Sigmoid colon (tissue), 3 donors: ENCODE data around the gene EFNA5.

ENCODE experiments used
- POLR2A ChIP-seq, 2 donors: fragments of 450-650 bp; IDR thresholded peaks; one replicate each; pipeline ENCODE4 v1.6.1; 2016; ENCODE audit warnings: antibody characterized with exemption in 2 of 2, mild to moderate bottlenecking in 2 of 2, moderate library complexity in 2 of 2
- TF ChIP-seq, protein P1 (sequence below), 4 experiments: fragments of 450-650 bp in 3 of 4; fragments of 200-600 bp in 1 of 4; IDR thresholded peaks; one replicate each; pipeline ENCODE4 v1.5.1; 2016 to 2019; ENCODE audit warnings: antibody characterized with exemption in 4 of 4, mild to moderate bottlenecking in 3 of 4, moderate library complexity in 2 of 4

DNA sequence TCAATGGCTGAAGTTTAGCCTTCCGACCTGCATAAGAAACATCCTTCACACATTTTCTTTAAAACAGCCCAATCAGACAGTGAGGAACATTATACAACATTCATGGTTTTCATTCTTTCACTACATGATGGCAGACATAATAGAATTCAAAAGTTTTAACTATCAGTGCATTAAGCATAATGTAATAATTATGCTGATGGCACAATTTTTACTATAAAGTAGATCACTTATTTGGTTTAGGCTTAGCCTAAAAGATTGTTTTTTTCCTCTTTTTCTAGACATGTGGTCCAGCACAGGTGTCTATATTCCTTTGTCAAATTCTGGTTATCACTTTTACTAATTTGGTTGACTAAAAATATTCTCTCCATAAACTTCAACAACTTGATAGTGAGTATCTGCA, 46.5 kb downstream of the EFNA5 start:
- TF ChIP-seq, protein P1, sequence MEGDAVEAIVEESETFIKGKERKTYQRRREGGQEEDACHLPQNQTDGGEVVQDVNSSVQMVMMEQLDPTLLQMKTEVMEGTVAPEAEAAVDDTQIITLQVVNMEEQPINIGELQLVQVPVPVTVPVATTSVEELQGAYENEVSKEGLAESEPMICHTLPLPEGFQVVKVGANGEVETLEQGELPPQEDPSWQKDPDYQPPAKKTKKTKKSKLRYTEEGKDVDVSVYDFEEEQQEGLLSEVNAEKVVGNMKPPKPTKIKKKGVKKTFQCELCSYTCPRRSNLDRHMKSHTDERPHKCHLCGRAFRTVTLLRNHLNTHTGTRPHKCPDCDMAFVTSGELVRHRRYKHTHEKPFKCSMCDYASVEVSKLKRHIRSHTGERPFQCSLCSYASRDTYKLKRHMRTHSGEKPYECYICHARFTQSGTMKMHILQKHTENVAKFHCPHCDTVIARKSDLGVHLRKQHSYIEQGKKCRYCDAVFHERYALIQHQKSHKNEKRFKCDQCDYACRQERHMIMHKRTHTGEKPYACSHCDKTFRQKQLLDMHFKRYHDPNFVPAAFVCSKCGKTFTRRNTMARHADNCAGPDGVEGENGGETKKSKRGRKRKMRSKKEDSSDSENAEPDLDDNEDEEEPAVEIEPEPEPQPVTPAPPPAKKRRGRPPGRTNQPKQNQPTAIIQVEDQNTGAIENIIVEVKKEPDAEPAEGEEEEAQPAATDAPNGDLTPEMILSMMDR (IDR thresholded peaks at IDR 0.05) = no peak
- no peak for TF ChIP-seq POLR2A (IDR thresholded peaks at IDR 0.05)
